Fibroblast of pulmonary artery (primary cell): ENCODE measurements around the gene RNF212.

Experiments used
- DNase-seq: peaks from one replicate; pipeline ENCODE4 v3.0.0-alpha.2; 2010; ENCODE audit warnings: low read depth
- H3K4me3 ChIP-seq: replicated peaks from 2 replicates; pipeline ENCODE4 v1.5.1; 2011; ENCODE audit warnings: low read depth, mild to moderate bottlenecking, control low read depth, low read length, moderate library complexity
- CTCF ChIP-seq: IDR thresholded peaks from 2 replicates; pipeline ENCODE4 v1.5.1; 2011; ENCODE audit warnings: mild to moderate bottlenecking, control low read depth, low read length, inconsistent platforms; ENCODE audit errors: missing control alignments

Gene RNF212

GRCh38 chr4:1091561-1091995, 21.8 kb downstream of the RNF212 start:
- no peak for DNase-seq
- H3K4me3 ChIP-seq: no peak overlapping the region
- TF ChIP-seq CTCF: no peak

GRCh38 chr4:1090465-1091440, 22.6 kb downstream of the RNF212 start:
- no peak for TF ChIP-seq CTCF
- DNase-seq: no peak
- no peak overlapping the region for H3K4me3 ChIP-seq

GRCh38 chr4:1090036-1090435, 23.3 kb downstream of the RNF212 start:
- no peak for DNase-seq
- TF ChIP-seq CTCF: no peak
- no peak overlapping the region for H3K4me3 ChIP-seq

GRCh38 chr4:1087371-1087770, 26.0 kb downstream of the RNF212 start:
- no peak for TF ChIP-seq CTCF
- H3K4me3 ChIP-seq: no peak overlapping the region
- no peak for DNase-seq

- no peak for DNase-seq
- no peak overlapping the region for H3K4me3 ChIP-seq
- TF ChIP-seq CTCF: no peak
These were observed 27.4 kb downstream of the RNF212 start for GRCh38 chr4:1086011-1086410.

- no peak overlapping the region for H3K4me3 ChIP-seq
- DNase-seq: no peak
- TF ChIP-seq CTCF: no peak
These were observed 28.0 kb downstream of the RNF212 start for GRCh38 chr4:1085404-1085799.
